Pancreas (tissue), 10 donors: Measurements from ENCODE around the gene MAPK8. TPM values are rescaled to one million over a fixed set of nuclear protein-coding genes. Genes with fewer than 3 reads are reported as not detected.

Source experiments
- ATAC-seq, 4 donors: fragments of 200-7000 bp; cut with Tn5 transposase; one replicate each; pipeline versions ENCODE4 v1.8.0 to v1.9.1; 2020; ENCODE audit warnings: mild to moderate bottlenecking in 4 of 4, moderate library complexity in 4 of 4
- DNase-seq, 6 donors: peaks; one replicate each; pipeline ENCODE4 v3.0.0-alpha.2; 2020
- FAIRE-seq: peaks from 2 replicates; lab custom pipeline; 2012; peaks lifted over from hg19 to GRCh38; lab: Jason Lieb, UNC
- H3K27ac ChIP-seq, 4 donors: fragments of 200-600 bp; sonication (generic); 1 replicate in 3 of 4; 2 replicates in 1 of 4; pipeline versions ENCODE4 v1.5.0 to v1.8.0; 2020
- H3K27me3 ChIP-seq, 4 donors: fragments of 200-600 bp; one replicate each; pipeline ENCODE4 v1.8.0; 2021
- H3K36me3 ChIP-seq, 3 donors: fragments of 200-600 bp; sonication (generic) in 1 of 3; one replicate each; pipeline versions ENCODE4 v1.5.0 to v1.8.0; 2020 to 2021
- H3K4me1 ChIP-seq, 3 donors: fragments of 200-600 bp; one replicate each; pipeline ENCODE4 v1.8.0; 2021
- H3K4me3 ChIP-seq, 4 donors: fragments of 200-600 bp; sonication (generic) in 2 of 4; one replicate each; pipeline versions ENCODE4 v1.5.0 to v1.8.0; 2020 to 2021
- H3K9me3 ChIP-seq, 4 donors: fragments of 200-600 bp; one replicate each; pipeline ENCODE4 v1.8.0; 2021
- WGBS, 2 donors: extraction: QIAGEN DNeasy Blood & Tissue Kit; methylation state at CpG; one replicate each; pipeline ENCODE4 v1.1.7; 2013; 5-methylcytosine and 5-hydroxymethylcytosine counted together
- intact Hi-C, 3 donors: fragments of 100-400 bp; cut with DNase I; formaldehyde crosslinking; loops; one replicate each; pipeline versions ENCODE4 v1.11.1 to v1.14.2; 2022
- polyA plus RNA-seq, 2 donors: library from polyadenylated mRNA; stranded (reverse); fragments of 200-250 nt; gene quantifications; one replicate each; pipeline ENCODE4 v1.2.3, GENCODE V29; 2013
- total RNA-seq, 6 donors: library from RNA; stranded (reverse); fragmentation: NEBNext Ultra II Directional in 4 of 6; extraction: Animal tissue kit (Norgen Biotek cat#: 25700) in 4 of 6; gene quantifications; one replicate each; pipeline versions ENCODE4 v1.2.1 to v1.2.4, GENCODE V29; 2021 to 2023
- TF ChIP-seq, protein P1 (sequence below), 4 donors: fragments of 200-600 bp; sonication (generic) in 3 of 4; IDR thresholded peaks; one replicate each; pipeline versions ENCODE4 v1.5.0 to v1.8.0; 2021; ENCODE audit warnings: antibody characterized with exemption in 4 of 4
- donor health status: healthy with polysubstance abuse.
- donor health status: DM: no; HTN: no; CAD: no; lungs with moderate emphysema.
- donor health status: DM: no; HTN: no; CAD: no.
- donor health status: control.
- donor health status: control.
- donor health status: Bipolar disorder and iron deficiency.
- donor health status: DM: yes; HTN: yes; CAD: no.
- donor health status: DM: no; HTN: no; CAD: no.
- donor health status: DM: no; HTN: no; CAD: no.
- donor health status: DM: yes; HTN: yes; CAD: no.

The MAPK8 gene
- total and polyA plus RNA-seq, 8 donors = 4.0 to 25.5 (median 17.0) TPM

DNA sequence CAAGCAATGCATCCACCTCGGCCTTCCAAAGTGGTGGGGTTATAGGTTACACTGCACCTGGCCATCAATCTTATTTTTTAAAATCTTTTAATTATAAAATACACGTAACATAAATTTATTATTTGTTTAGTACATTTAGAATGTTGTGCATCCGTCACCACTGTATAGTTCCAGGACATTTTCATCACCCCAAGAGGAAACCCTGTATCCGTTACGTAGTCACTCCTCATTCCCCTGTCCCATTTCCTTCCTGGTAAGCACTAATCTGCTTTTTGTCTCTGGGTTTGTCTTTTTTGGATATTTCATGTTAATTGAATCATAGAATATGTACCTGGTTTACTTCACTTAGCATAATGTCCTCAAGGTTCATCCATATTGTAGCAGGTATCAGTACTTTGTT is 51.2 kb downstream of the MAPK8 start:
- FAIRE-seq = no peak
- no peak for ATAC-seq

DNA sequence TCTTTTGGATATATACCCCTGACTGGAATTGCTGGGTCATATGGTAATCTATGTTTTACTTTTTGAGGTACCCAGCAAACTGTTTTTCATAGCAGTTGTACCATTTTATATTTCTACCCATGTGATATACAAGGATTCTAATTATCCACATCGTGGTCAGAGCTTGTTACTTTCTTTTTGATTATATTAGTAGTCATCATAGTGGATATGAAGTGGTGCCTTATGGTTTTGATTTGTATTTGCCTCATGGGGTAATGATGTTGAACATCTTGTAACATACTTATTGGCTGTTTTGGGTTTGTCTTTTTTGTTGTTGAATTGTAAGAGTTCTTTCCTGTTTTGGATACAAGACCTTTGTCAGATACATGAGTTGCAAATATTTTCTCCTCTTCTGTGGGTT is 51.7 kb downstream of the MAPK8 start:
- TF ChIP-seq, protein P1, sequence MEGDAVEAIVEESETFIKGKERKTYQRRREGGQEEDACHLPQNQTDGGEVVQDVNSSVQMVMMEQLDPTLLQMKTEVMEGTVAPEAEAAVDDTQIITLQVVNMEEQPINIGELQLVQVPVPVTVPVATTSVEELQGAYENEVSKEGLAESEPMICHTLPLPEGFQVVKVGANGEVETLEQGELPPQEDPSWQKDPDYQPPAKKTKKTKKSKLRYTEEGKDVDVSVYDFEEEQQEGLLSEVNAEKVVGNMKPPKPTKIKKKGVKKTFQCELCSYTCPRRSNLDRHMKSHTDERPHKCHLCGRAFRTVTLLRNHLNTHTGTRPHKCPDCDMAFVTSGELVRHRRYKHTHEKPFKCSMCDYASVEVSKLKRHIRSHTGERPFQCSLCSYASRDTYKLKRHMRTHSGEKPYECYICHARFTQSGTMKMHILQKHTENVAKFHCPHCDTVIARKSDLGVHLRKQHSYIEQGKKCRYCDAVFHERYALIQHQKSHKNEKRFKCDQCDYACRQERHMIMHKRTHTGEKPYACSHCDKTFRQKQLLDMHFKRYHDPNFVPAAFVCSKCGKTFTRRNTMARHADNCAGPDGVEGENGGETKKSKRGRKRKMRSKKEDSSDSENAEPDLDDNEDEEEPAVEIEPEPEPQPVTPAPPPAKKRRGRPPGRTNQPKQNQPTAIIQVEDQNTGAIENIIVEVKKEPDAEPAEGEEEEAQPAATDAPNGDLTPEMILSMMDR (IDR thresholded peaks at IDR 0.05) = no peak
- intact Hi-C loops = no loop called here
- Histone ChIP-seq H3K27ac (no peak overlapping the region), H3K4me3 (no peak overlapping the region), H3K36me3 (no peaks in the 10 kb centered on the region), H3K4me1 (peaks cover 0 to 5% (median 0%) of the 10 kb centered on the region in 3 donors), H3K27me3 (no peaks in the 10 kb centered on the region), H3K9me3 (no peaks in the 10 kb centered on the region)
- DNase-seq (no peak), FAIRE-seq (no peak), ATAC-seq (no peak)
- WGBS, 2 donors = 93 to 97% methylated on average over 1 of the region's 1 CpG

More for the DNA sequence above, 51.2 kb downstream of the MAPK8 start:
- Histone ChIP-seq H3K36me3 (no peaks in the 10 kb centered on the region), H3K9me3 (no peaks in the 10 kb centered on the region), H3K4me3 (no peak overlapping the region), H3K27me3 (no peaks in the 10 kb centered on the region), H3K4me1 (peaks cover 0 to 5% (median 0%) of the 10 kb centered on the region in 3 donors), H3K27ac (no peak overlapping the region)
- 92 to 95% methylated on average over 5 of the region's 5 CpGs for WGBS, 2 donors
- intact Hi-C loops = no loop called here
- DNase-seq = no peak
- TF ChIP-seq, protein P1 (IDR thresholded peaks at IDR 0.05) = no peak

DNA sequence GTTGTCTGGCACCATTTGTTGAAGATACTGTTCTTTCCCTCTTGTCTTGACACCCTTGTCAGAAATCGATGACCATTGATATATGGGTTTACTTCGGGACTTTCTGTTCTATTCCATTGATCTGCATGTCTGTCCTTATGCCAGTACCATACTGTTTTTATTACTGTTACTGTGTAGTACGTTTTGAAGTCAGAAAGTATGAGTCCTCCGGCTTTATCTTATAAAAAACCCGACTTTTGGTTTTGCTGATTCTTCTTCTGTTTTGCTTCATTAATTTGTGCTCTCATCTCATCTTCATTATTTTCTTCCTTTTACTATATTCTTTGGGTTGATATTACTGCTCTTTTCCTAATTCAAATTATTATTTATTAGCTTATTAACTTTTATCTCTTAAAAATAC is 52.4 kb downstream of the MAPK8 start:
- DNase-seq (no peak), FAIRE-seq (no peak), ATAC-seq (no peak)
- no peak overlapping the region for H3K4me3 ChIP-seq
- intact Hi-C loops = no loop called here
- H3K27me3 ChIP-seq = no peaks in the 10 kb centered on the region
- TF ChIP-seq, protein P1 (IDR thresholded peaks at IDR 0.05) = no peak
- H3K27ac ChIP-seq = no peak overlapping the region
- no peaks in the 10 kb centered on the region for H3K36me3 ChIP-seq
- 75 to 78% methylated on average over 5 of the region's 5 CpGs for WGBS, 2 donors
- H3K9me3 ChIP-seq = no peaks in the 10 kb centered on the region
- H3K4me1 ChIP-seq = peaks cover 0 to 7% (median 1%) of the 10 kb centered on the region in 3 donors

DNA sequence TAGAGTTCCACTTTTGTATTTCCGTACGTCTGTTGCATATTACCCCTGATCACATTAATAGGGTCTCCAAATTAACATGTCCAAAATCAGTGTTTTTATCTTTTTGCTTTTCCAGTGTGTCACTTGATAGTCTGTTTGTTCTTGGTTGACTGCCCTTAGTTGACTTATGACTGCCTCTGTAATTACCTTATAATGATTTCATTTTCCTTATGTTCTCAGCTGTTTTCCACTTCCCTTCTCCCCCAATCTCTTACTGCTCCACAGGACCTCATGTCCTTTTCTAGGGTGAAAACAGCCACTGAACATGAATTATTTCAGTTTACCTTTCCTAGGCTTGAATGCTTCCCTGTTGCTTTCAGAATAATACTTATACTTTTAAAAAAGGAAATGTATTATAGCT is 54.7 kb downstream of the MAPK8 start:
- DNase-seq (no peak), ATAC-seq (no peak), FAIRE-seq (no peak)
- no peak overlapping the region for H3K4me3 ChIP-seq
- H3K4me1 ChIP-seq = peaks cover 0 to 21% (median 18%) of the 10 kb centered on the region in 3 donors
- no peaks in the 10 kb centered on the region for H3K27me3 ChIP-seq
- TF ChIP-seq, protein P1 (IDR thresholded peaks at IDR 0.05) = no peak
- no peaks in the 10 kb centered on the region for H3K9me3 ChIP-seq
- no peaks in the 10 kb centered on the region for H3K36me3 ChIP-seq
- WGBS, 2 donors = 81 to 90% methylated on average over 2 of the region's 2 CpGs
- no peak overlapping the region for H3K27ac ChIP-seq
- intact Hi-C loops = loop anchor here in 2 of 3 donors (10.0 kb wide), 1 partner anchor 294 kb away; no protein-coding TSS in a partner anchor

DNA sequence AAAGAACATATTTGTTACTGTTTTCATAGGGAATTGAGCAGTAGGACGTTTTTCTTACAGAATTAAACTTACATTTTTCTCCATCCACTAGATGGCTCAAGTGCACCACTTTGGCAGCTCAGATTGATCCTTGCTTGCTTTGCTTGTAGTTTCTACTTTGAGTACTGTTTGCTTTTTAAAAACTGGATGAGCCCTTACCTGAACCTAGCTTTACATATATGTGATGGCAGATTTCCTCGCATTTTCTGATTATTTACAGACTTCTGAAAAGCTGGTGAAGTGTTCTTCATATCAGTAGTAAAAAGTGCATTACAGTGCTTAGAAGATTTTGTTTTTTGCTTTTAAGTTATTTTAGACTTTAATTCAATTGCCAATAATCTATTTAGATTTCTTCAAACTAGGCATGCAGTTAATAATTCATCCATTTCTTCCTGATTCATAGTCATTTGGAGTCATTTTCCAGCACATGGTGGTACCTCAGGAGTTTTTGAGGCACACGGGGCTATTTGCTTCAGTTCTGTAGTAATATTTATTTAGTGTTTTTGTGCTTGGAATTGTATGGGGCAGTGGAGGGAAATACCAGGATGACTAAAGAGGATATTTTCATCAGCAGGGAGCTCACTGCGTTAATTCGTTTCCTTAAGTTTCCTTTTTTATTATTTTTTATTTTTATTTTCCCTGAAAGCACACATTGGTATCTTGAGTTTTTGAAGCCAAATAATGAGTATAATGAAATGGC is 57.3 kb downstream of the MAPK8 start:
- H3K27ac ChIP-seq = peak overlapping the region in 1 of 4 donors; percentile 23
- intact Hi-C loops = loop anchor here in 2 of 3 donors (10.0 kb wide), 1 partner anchor 291 kb away; no protein-coding TSS in a partner anchor

More for the DNA sequence above, 57.3 kb downstream of the MAPK8 start:
- peak in 3 of 6 donors; percentile 15 to 38 (median 28) for DNase-seq
- Histone ChIP-seq H3K4me3 (no peak overlapping the region), H3K36me3 (no peaks in the 10 kb centered on the region), H3K9me3 (no peaks in the 10 kb centered on the region), H3K4me1 (peaks cover 0 to 21% (median 18%) of the 10 kb centered on the region in 3 donors), H3K27me3 (no peaks in the 10 kb centered on the region)
- TF ChIP-seq, protein P1 (IDR thresholded peaks at IDR 0.05) = peak; percentile 16 to 49 (median 34)
- WGBS, 2 donors = 7 to 10% methylated on average over 5 of the region's 5 CpGs
- ATAC-seq = peak; percentile 89 to 96 (median 94)
- peak; percentile 94 for FAIRE-seq
